Spleen (tissue), 11 donors: Measurements from ENCODE around the gene ARHGAP24. TPM values are rescaled to one million over a fixed set of nuclear protein-coding genes. Genes with fewer than 3 reads are reported as not detected.
"Not testable (repeated sequence)": the region's sequence is repeated elsewhere in the genome, so short reads cannot be mapped to it uniquely, and the experiment has no call there.

Experiments
- DNase-seq: peaks from one replicate; pipeline ENCODE4 v3.0.0-alpha.2; 2020
- H3K27ac ChIP-seq, 8 donors: fragments of 200-600 bp; sonication (generic) in 7 of 8; 1 replicate in 4 of 8; 2 replicates in 4 of 8; pipeline versions ENCODE4 v1.5.0 to v1.8.0; 2016 to 2021; ENCODE audit warnings: inconsistent platforms in 4 of 8, mild to moderate bottlenecking in 4 of 8, moderate library complexity in 1 of 8
- H3K27me3 ChIP-seq, 7 donors: fragments of 200-600 bp; sonication (generic) in 6 of 7; replicated peaks in 1 of 7; 1 replicate in 4 of 7; 2 replicates in 3 of 7; pipeline versions ENCODE4 v1.5.0 to v1.8.0; 2016 to 2021; ENCODE audit warnings: inconsistent platforms in 3 of 7, mild to moderate bottlenecking in 1 of 7
- H3K36me3 ChIP-seq, 6 donors: fragments of 200-600 bp; sonication (generic) in 5 of 6; 1 replicate in 4 of 6; 2 replicates in 2 of 6; pipeline versions ENCODE4 v1.5.0 to v1.8.0; 2016 to 2021; ENCODE audit warnings: inconsistent platforms in 2 of 6
- H3K4me1 ChIP-seq, 6 donors: fragments of 200-600 bp; sonication (generic) in 5 of 6; 1 replicate in 3 of 6; 2 replicates in 3 of 6; pipeline versions ENCODE4 v1.5.0 to v1.8.0; 2016 to 2021; ENCODE audit warnings: inconsistent platforms in 3 of 6
- H3K4me3 ChIP-seq, 8 donors: fragments of 200-600 bp; sonication (generic) in 7 of 8; 1 replicate in 4 of 8; 2 replicates in 4 of 8; pipeline versions ENCODE4 v1.5.0 to v1.8.0; 2016 to 2021; ENCODE audit warnings: inconsistent platforms in 4 of 8, mild to moderate bottlenecking in 4 of 8, moderate library complexity in 2 of 8
- H3K9me3 ChIP-seq, 8 donors: fragments of 200-600 bp; sonication (generic) in 7 of 8; 1 replicate in 4 of 8; 2 replicates in 4 of 8; pipeline versions ENCODE4 v1.5.0 to v1.8.0; 2016 to 2021; ENCODE audit warnings: inconsistent platforms in 4 of 8
- POLR2A ChIP-seq, 3 donors: fragments of 450-650 bp; IDR thresholded peaks; one replicate each; pipeline ENCODE4 v1.5.1; 2017; ENCODE audit warnings: antibody characterized with exemption in 3 of 3, mild to moderate bottlenecking in 1 of 3
- POLR2AphosphoS5 ChIP-seq, 3 donors: sonication (generic); formaldehyde crosslinking; IDR thresholded peaks; one replicate each; pipeline ENCODE4 v1.5.1; 2017; ENCODE audit warnings: antibody characterized with exemption in 3 of 3
- WGBS, 5 donors: extraction: QIAGEN DNeasy Blood & Tissue Kit in 3 of 5; methylation state at CpG; one replicate each; pipeline versions ENCODE4 v1.1.5 to v1.1.7; 2013 to 2018; 5-methylcytosine and 5-hydroxymethylcytosine counted together
- intact Hi-C: fragments of 100-400 bp; cut with DNase I; formaldehyde crosslinking; loops from one replicate; pipeline ENCODE4 v1.15.0; 2023; ENCODE audit warnings: low total_unique reads
- polyA plus RNA-seq, 3 donors: library from polyadenylated mRNA; stranded (reverse); fragments of 200-250 nt; gene quantifications; one replicate each; pipeline ENCODE4 v1.2.1, GENCODE V29; 2013
- total RNA-seq, 7 donors: library from RNA; depleted of rRNA in 3 of 7; stranded (reverse); fragments of >200 nt in 3 of 7; fragmentation: NEBNext Ultra II Directional in 4 of 7; extraction: Animal tissue kit (Norgen Biotek cat#: 25700) in 4 of 7; gene quantifications; one replicate each; pipeline versions ENCODE4 v1.1.0 to v1.2.1, GENCODE V29; 2016 to 2021
- TF ChIP-seq, protein P1 (sequence below), 11 experiments: fragments of 200-600 bp in 7 of 11; fragments of 450-650 bp in 4 of 11; sonication (generic) in 4 of 11; IDR thresholded peaks in 8 of 11; conservative IDR thresholded peaks in 3 of 11; 1 replicate in 7 of 11; 2 replicates in 4 of 11; pipeline versions ENCODE4 v1.4.0 to v1.8.0; 2016 to 2021; ENCODE audit warnings: antibody characterized with exemption in 11 of 11, inconsistent platforms in 4 of 11, mild to moderate bottlenecking in 1 of 11
- donor health status: healthy with polysubstance abuse.
- donor health status: DM: no; HTN: no; CAD: no; lungs with moderate emphysema.
- donor health status: DM: no; HTN: no; CAD: no.
- donor health status: Bipolar disorder and iron deficiency.
- donor health status: healthy.
- donor health status: DM: no; HTN: no; CAD: no.
- donor health status: DM: yes; HTN: yes; CAD: no.

The ARHGAP24 gene
- total and polyA plus RNA-seq, 10 donors: 23.1 to 199 (median 130) TPM

DNA sequence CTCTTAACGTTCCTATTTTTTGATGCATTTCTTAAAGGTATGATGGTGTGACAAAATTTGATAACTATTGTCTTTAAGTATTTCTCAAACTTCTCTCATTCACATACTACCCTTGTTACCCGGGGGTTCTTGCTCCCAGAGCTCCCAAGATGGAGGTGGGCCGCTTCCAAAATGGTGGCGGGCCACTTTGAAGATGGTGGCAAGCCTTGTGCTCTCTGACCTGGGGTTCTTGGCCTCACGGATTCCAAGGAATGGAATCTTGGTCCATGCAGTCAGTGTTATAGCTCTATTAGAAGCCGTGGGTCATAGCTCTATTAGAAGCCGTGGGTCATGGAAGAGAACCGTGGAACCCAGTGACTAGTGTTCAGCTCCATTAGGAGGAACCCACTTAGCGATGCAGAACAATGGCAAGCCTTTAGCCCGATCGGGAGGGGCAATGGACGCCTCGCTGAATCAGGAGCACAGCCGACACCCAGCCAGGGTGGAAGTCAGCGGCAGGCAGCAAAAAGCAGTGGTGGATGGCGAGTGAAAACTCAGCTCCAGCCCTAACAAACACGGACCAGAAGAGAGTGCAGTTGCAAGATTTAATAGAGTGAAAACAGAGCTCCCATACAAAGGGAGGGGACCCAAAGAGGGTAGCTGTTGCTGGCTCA is 481.5 kb downstream of the ARHGAP24 start:
- H3K4me1 ChIP-seq: peaks cover 0 to 13% (median 0%) of the 10 kb centered on the region in 6 donors
- no peak overlapping the region for H3K27ac ChIP-seq
- no peak for DNase-seq
- peak in 1 of 3 donors; percentile 19 for TF ChIP-seq POLR2AphosphoS5 (IDR thresholded peaks at IDR 0.05)
- TF ChIP-seq, protein P1, sequence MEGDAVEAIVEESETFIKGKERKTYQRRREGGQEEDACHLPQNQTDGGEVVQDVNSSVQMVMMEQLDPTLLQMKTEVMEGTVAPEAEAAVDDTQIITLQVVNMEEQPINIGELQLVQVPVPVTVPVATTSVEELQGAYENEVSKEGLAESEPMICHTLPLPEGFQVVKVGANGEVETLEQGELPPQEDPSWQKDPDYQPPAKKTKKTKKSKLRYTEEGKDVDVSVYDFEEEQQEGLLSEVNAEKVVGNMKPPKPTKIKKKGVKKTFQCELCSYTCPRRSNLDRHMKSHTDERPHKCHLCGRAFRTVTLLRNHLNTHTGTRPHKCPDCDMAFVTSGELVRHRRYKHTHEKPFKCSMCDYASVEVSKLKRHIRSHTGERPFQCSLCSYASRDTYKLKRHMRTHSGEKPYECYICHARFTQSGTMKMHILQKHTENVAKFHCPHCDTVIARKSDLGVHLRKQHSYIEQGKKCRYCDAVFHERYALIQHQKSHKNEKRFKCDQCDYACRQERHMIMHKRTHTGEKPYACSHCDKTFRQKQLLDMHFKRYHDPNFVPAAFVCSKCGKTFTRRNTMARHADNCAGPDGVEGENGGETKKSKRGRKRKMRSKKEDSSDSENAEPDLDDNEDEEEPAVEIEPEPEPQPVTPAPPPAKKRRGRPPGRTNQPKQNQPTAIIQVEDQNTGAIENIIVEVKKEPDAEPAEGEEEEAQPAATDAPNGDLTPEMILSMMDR (IDR thresholded peaks at IDR 0.05 in 8 of 11, conservative IDR thresholded peaks at IDR 0.05 in 3 of 11): no peak
- H3K4me3 ChIP-seq: no peak overlapping the region
- 95 to 97% (median 96%) methylated on average over 17 of the region's 17 CpGs for WGBS, 5 donors
- H3K27me3 ChIP-seq: no peaks in the 10 kb centered on the region
- H3K9me3 ChIP-seq: no peaks in the 10 kb centered on the region
- H3K36me3 ChIP-seq: peaks cover 0 to 31% (median 0%) of the 10 kb centered on the region in 6 donors
- intact Hi-C loops: no loop called here

DNA sequence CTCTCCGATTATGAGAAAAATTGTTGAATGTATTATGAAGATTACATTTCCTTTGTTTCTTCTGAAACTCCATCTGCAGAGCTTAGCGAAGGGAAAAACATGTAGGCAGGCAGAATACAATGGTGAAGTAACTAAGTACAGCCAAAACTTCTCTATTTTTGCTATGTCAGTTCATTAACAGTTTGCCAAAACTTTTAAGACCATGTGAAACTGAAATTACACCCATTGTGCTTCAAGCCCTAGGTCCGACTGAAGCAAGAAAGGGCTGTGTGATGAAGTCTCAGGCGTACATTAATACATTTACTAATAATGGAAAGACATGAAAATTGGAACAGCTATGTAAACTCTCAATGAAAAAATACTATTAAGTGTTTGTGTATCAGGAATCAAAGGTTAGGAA is 486.9 kb downstream of the ARHGAP24 start:
- Histone ChIP-seq H3K4me1 (peaks cover 0 to 13% (median 7%) of the 10 kb centered on the region in 6 donors), H3K4me3 (no peak overlapping the region), H3K27ac (no peak overlapping the region), H3K36me3 (peaks cover 0 to 12% (median 0%) of the 10 kb centered on the region in 6 donors), H3K9me3 (peaks cover 0 to 10% (median 0%) of the 10 kb centered on the region in 8 donors), H3K27me3 (no peaks in the 10 kb centered on the region)
- DNase-seq: no peak
- intact Hi-C loops: loop anchor here (10.0 kb wide), 1 partner anchor 817 kb away; no protein-coding TSS in a partner anchor
- WGBS, 5 donors: 83 to 90% (median 86%) methylated on average over 4 of the region's 4 CpGs
- TF ChIP-seq POLR2AphosphoS5 (IDR thresholded peaks at IDR 0.05): no peak
- TF ChIP-seq, protein P1 (IDR thresholded peaks at IDR 0.05 in 8 of 11, conservative IDR thresholded peaks at IDR 0.05 in 3 of 11): no peak
- no peak for TF ChIP-seq POLR2A (IDR thresholded peaks at IDR 0.05)

DNA sequence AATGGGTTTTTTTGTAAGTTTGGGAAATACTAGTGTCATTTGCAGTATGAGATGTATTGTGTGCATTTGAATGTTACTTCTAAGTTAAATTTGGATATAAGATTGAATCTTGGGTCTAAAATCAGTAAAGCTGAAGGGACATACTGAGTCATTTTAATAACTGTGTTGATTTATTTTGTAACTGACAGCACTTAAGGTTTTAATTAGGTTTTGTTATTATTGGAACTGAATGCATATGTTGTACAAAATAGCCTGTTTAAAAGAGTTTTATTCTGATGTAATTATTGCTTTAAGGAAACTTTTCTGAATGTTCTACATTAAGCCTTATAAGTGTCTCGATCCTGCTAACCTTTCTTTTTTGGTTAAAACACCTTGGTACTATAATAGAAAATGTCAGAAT is 488.3 kb downstream of the ARHGAP24 start:
- H3K4me3 ChIP-seq: no peak overlapping the region
- DNase-seq: no peak
- no peaks in the 10 kb centered on the region for H3K27me3 ChIP-seq
- H3K27ac ChIP-seq: no peak overlapping the region
- peaks cover 0 to 26% (median 18%) of the 10 kb centered on the region in 6 donors for H3K4me1 ChIP-seq
- peaks cover 0 to 12% (median 0%) of the 10 kb centered on the region in 6 donors for H3K36me3 ChIP-seq
- TF ChIP-seq, protein P1 (IDR thresholded peaks at IDR 0.05 in 8 of 11, conservative IDR thresholded peaks at IDR 0.05 in 3 of 11): no peak
- TF ChIP-seq POLR2AphosphoS5 (IDR thresholded peaks at IDR 0.05): no peak
- no peak for TF ChIP-seq POLR2A (IDR thresholded peaks at IDR 0.05)
- H3K9me3 ChIP-seq: peaks cover 0 to 10% (median 0%) of the 10 kb centered on the region in 8 donors
- intact Hi-C loops: loop anchor here (10.0 kb wide), 1 partner anchor 818 kb away; no protein-coding TSS in a partner anchor
- WGBS, 5 donors: 71 to 92% (median 89%) methylated on average over 1 of the region's 1 CpG

DNA sequence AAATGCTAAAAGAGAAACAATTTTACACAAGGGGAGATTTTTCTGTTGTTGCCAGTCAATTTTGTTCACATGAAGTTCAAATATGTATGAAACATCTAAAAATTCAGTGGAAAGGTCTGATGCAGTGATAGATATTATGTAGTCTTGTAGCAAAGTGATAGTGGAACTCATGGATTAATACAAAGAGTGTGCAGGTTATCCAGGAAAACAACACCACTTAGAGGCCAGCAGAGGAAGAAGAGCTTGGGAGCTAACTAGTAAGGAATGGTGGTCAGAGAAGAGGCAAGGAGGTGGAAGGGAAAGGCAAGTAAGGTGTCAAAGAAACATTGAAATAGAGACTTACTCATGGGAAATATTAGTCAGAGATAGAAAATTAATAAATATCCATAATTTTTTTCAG is 489.3 kb downstream of the ARHGAP24 start:
- H3K9me3 ChIP-seq: peaks cover 0 to 10% (median 0%) of the 10 kb centered on the region in 8 donors
- no peak overlapping the region for H3K27ac ChIP-seq
- TF ChIP-seq, protein P1 (IDR thresholded peaks at IDR 0.05 in 8 of 11, conservative IDR thresholded peaks at IDR 0.05 in 3 of 11): no peak
- TF ChIP-seq POLR2A (IDR thresholded peaks at IDR 0.05): no peak
- TF ChIP-seq POLR2AphosphoS5 (IDR thresholded peaks at IDR 0.05): no peak
- no peaks in the 10 kb centered on the region for H3K27me3 ChIP-seq
- H3K36me3 ChIP-seq: peaks cover 0 to 7% (median 0%) of the 10 kb centered on the region in 6 donors
- peaks cover 0 to 37% (median 27%) of the 10 kb centered on the region in 6 donors for H3K4me1 ChIP-seq
- intact Hi-C loops: loop anchor here (10.0 kb wide), 1 partner anchor 819 kb away; no protein-coding TSS in a partner anchor
- no peak for DNase-seq
- no peak overlapping the region for H3K4me3 ChIP-seq

DNA sequence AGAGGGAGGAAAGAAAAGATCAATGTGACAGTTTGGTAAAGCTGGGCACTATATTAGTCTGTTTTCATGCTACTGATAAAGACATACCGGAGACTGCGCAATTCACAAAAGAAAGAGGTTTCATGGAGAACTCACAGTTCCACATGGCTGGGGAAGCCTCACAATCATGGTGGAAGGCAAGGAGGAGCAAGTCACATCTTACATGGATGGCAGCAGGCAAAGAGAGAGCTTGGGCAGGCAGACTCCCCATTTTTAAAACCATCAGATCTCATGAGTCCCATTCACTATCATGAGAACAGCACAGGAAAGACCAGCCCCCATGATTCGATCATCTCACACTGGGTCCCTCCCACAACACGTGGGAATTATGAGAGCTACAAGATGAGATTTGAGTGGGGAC is 490.1 kb downstream of the ARHGAP24 start:
- H3K9me3 ChIP-seq: peaks cover 0 to 10% (median 0%) of the 10 kb centered on the region in 8 donors
- WGBS, 5 donors: 88 to 94% (median 93%) methylated on average over 4 of the region's 4 CpGs
- H3K27me3 ChIP-seq, DNase-seq, H3K27ac ChIP-seq, H3K4me3 ChIP-seq, H3K36me3 ChIP-seq: not testable (repeated sequence)
- intact Hi-C loops: loop anchor here (10.0 kb wide), 1 partner anchor 820 kb away; no protein-coding TSS in a partner anchor
- H3K4me1 ChIP-seq: peaks cover 0 to 44% (median 29%) of the 10 kb centered on the region in 6 donors
